Hematopoietic multipotent progenitor cell treated with erythropoietin and hydrocortisone succinate and interleukin-3 and kit ligand, for 4 days (in vitro differentiated cells): ENCODE measurements around the gene ANKRD60.

Source experiments
- DNase-seq: peaks from one replicate; pipeline ENCODE4 v3.0.0-alpha.2; 2015

Gene ANKRD60

GRCh38 chr20:58188527-58188926 lies 39.9 kb downstream of the ANKRD60 start:
- no peak for DNase-seq

- no peak for DNase-seq
These were observed 43.5 kb downstream of the ANKRD60 start for GRCh38 chr20:58184984-58185383.

GRCh38 chr20:58184063-58184462 lies 44.4 kb downstream of the ANKRD60 start:
- no peak for DNase-seq

GRCh38 chr20:58182521-58183140 lies 45.8 kb downstream of the ANKRD60 start:
- DNase-seq: no peak

GRCh38 chr20:58179432-58180099 lies 48.9 kb downstream of the ANKRD60 start:
- peak; percentile 75 for DNase-seq

GRCh38 chr20:58179083-58179431 lies 49.4 kb downstream of the ANKRD60 start:
- DNase-seq: no peak

- no peak for DNase-seq
These were observed 50.7 kb downstream of the ANKRD60 start for GRCh38 chr20:58177799-58178198.

- DNase-seq: no peak
These were observed 52.6 kb downstream of the ANKRD60 start for GRCh38 chr20:58175836-58176235.

GRCh38 chr20:58175425-58175824 lies 53.0 kb downstream of the ANKRD60 start:
- DNase-seq: no peak

GRCh38 chr20:58174708-58175280 lies 53.7 kb downstream of the ANKRD60 start:
- no peak for DNase-seq

- DNase-seq: peak; percentile 52
These were observed 54.3 kb downstream of the ANKRD60 start for GRCh38 chr20:58173930-58174707.

- no peak for DNase-seq
These were observed 55.4 kb downstream of the ANKRD60 start for GRCh38 chr20:58173091-58173490.

GRCh38 chr20:58171796-58172425 lies 56.5 kb downstream of the ANKRD60 start:
- DNase-seq: no peak

- DNase-seq: no peak
These were observed 59.0 kb downstream of the ANKRD60 start for GRCh38 chr20:58169450-58169849.

- peak; percentile 10 for DNase-seq
These were observed 59.6 kb downstream of the ANKRD60 start for GRCh38 chr20:58168843-58169242.

- no peak for DNase-seq
These were observed 60.7 kb downstream of the ANKRD60 start for GRCh38 chr20:58167759-58168158.
